HG03521 (cell line): Measurements from ENCODE around the gene GTF3C2.

Experiments used
- ATAC-seq: cut with Tn5 transposase; IDR thresholded peaks from one replicate; pipeline ENCODE4 v1.9.1; 2021; ENCODE audit warnings: mild to moderate bottlenecking, moderate library complexity; ENCODE audit not compliant: unreplicated experiment

GTF3C2 gene

GRCh38 chr2:27356382-27357181, at the start of gene GTF3C2:
Gene GTF3C2 (minus strand): TSS chr2:27356764. CDS start chr2:27343554, 13,210 bp downstream.
- ATAC-seq: peak; percentile 82

- no peak for ATAC-seq
Measured at GRCh38 chr2:27400348-27401135, 44.0 kb upstream of the GTF3C2 start.

- no peak for ATAC-seq
Measured at GRCh38 chr2:27398962-27399361, 42.4 kb upstream of the GTF3C2 start.

- ATAC-seq: no peak
Measured at GRCh38 chr2:27393225-27393624, 36.7 kb upstream of the GTF3C2 start.

GRCh38 chr2:27390822-27391679, 34.5 kb upstream of the GTF3C2 start:
- no peak for ATAC-seq

- ATAC-seq: no peak
Measured at GRCh38 chr2:27381577-27382181, 25.1 kb upstream of the GTF3C2 start.

- ATAC-seq: peak; percentile 83
Measured at GRCh38 chr2:27380626-27381545, 24.3 kb upstream of the GTF3C2 start, which contains the start of gene ZNF513. Gene ZNF513 (minus strand): TSS chr2:27380734. CDS start chr2:27380526, 208 bp downstream.

- ATAC-seq: no peak
Measured at GRCh38 chr2:27379836-27380625, 23.5 kb upstream of the GTF3C2 start.

GRCh38 chr2:27379383-27379835, 22.8 kb upstream of the GTF3C2 start:
- no peak for ATAC-seq

- ATAC-seq: no peak
Measured at GRCh38 chr2:27378809-27379290, 22.3 kb upstream of the GTF3C2 start.

GRCh38 chr2:27378096-27378808, 21.7 kb upstream of the GTF3C2 start:
- ATAC-seq: no peak

- no peak for ATAC-seq
Measured at GRCh38 chr2:27377618-27378095, 21.1 kb upstream of the GTF3C2 start.

- no peak for ATAC-seq
Measured at GRCh38 chr2:27376866-27377617, 20.5 kb upstream of the GTF3C2 start.

- no peak for ATAC-seq
Measured at GRCh38 chr2:27376151-27376865, 19.7 kb upstream of the GTF3C2 start.

- ATAC-seq: no peak
Measured at GRCh38 chr2:27375513-27376099, 19.0 kb upstream of the GTF3C2 start.

- ATAC-seq: no peak
Measured at GRCh38 chr2:27373567-27373966, 17.0 kb upstream of the GTF3C2 start.
